Right lobe of liver (tissue), 4 donors: ENCODE measurements around the gene INPP5A.

ENCODE experiments used
- POLR2A ChIP-seq: fragments of 450-650 bp; IDR thresholded peaks from one replicate; pipeline ENCODE4 v1.6.1; 2017; ENCODE audit warnings: antibody characterized with exemption, mild to moderate bottlenecking
- TF ChIP-seq, protein P1 (sequence below), 4 donors: fragments of 200-600 bp in 3 of 4; fragments of 450-650 bp in 1 of 4; IDR thresholded peaks; one replicate each; pipeline versions ENCODE4 v1.5.1 to v1.8.0; 2016 to 2022; ENCODE audit warnings: antibody characterized with exemption in 4 of 4, mild to moderate bottlenecking in 2 of 4
- donor health status: DM: no; HTN: no; CAD: no.
- donor health status: DM: no; HTN: no; CAD: no.
- donor health status: DM: no; HTN: yes; CAD: no.

DNA sequence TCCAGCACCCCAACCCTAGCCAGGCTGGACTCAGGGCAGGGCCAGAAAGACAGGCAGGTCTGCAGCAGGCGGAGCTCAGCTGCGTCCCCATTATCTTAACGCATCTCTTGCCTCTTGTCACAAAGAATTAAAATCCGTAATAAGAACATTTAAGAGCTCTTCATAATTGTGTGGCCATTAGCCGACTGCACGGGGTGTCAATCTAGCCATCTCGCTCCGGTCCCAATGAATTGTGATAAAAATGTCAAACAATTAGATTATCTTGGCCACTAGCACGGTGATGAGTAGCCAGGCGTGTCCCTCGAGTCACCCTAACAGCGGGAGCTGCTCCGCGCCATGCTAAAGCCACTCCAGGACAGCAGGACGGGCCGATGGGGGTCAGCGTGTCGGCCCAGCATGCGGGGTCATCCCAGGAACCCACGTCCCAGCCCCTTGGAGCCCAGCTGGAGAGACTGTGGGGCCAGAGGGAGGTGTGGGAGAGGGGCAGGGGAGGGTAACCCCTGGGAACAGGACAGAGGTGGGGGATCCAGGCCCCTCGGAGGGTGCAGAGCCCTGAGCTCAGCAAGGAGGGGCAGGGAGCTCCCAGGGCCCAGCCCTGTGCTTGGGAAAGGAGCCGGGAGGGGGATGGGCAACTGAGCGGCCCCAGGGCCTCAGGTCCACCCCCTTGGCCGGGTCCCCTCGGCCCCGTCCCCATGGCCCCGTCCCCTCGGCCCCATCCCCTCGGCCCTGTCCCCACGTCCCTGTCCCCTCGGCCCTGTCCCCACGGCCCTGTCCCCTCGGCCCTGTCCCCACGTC, 266.0 kb downstream of the INPP5A start:
- TF ChIP-seq, protein P1, sequence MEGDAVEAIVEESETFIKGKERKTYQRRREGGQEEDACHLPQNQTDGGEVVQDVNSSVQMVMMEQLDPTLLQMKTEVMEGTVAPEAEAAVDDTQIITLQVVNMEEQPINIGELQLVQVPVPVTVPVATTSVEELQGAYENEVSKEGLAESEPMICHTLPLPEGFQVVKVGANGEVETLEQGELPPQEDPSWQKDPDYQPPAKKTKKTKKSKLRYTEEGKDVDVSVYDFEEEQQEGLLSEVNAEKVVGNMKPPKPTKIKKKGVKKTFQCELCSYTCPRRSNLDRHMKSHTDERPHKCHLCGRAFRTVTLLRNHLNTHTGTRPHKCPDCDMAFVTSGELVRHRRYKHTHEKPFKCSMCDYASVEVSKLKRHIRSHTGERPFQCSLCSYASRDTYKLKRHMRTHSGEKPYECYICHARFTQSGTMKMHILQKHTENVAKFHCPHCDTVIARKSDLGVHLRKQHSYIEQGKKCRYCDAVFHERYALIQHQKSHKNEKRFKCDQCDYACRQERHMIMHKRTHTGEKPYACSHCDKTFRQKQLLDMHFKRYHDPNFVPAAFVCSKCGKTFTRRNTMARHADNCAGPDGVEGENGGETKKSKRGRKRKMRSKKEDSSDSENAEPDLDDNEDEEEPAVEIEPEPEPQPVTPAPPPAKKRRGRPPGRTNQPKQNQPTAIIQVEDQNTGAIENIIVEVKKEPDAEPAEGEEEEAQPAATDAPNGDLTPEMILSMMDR (IDR thresholded peaks at IDR 0.05): no peak
- no peak for TF ChIP-seq POLR2A
